Muscle of leg (tissue), 11 donors: ENCODE measurements around the gene KLHL29. TPM values are rescaled to one million over a fixed set of nuclear protein-coding genes. Genes with fewer than 3 reads are reported as not detected.

Experiments used
- DNase-seq: peaks from one replicate; pipeline ENCODE4 v3.0.0; 2013
- H3K27ac ChIP-seq: one replicate; pipeline ENCODE4 v1.5.1; 2013; ENCODE audit warnings: mild to moderate bottlenecking, low read length, control low read depth
- H3K27me3 ChIP-seq: one replicate; pipeline ENCODE4 v1.6.1; 2013; ENCODE audit warnings: low read length; ENCODE audit not compliant: control insufficient read depth, insufficient read depth
- H3K36me3 ChIP-seq: one replicate; pipeline ENCODE4 v1.6.1; 2013; ENCODE audit warnings: low read length; ENCODE audit not compliant: control insufficient read depth, insufficient read depth
- H3K4me1 ChIP-seq: one replicate; pipeline ENCODE4 v1.6.1; 2013; ENCODE audit warnings: low read length; ENCODE audit not compliant: control insufficient read depth, insufficient read depth
- H3K4me3 ChIP-seq: one replicate; pipeline ENCODE4 v1.5.1; 2013; ENCODE audit warnings: low read length, control low read depth
- H3K9me3 ChIP-seq: replicated peaks from 2 replicates; pipeline ENCODE4 v1.6.1; 2013; ENCODE audit warnings: low read depth, low read length; ENCODE audit not compliant: control insufficient read depth
- WGBS: methylation state at CpG from one replicate; pipeline ENCODE4 v1.1.5; 2013; ENCODE audit warnings: missing lambda C conversion rate; ENCODE audit not compliant: insufficient coverage; 5-methylcytosine and 5-hydroxymethylcytosine counted together
- polyA plus RNA-seq, 8 donors: library from polyadenylated mRNA; unstranded; fragments of 120-200 nt; gene quantifications; one replicate each; pipeline versions ENCODE4 v1.2.1 to v1.2.3, GENCODE V29; 2013; ENCODE audit warnings: inconsistent platforms in 1 of 8, low replicate concordance in 1 of 8; ENCODE audit not compliant: insufficient read length in 8 of 8, insufficient read depth in 1 of 8
- total RNA-seq: library from RNA; stranded (reverse); fragments of 120-200 nt; gene quantifications from one replicate; pipeline ENCODE4 v1.2.4, GENCODE V29; 2013

KLHL29 gene
- total and polyA plus RNA-seq, 9 donors: 4.7 to 9.7 (median 7.3) TPM

- peak overlapping the region; percentile 2 for H3K27ac ChIP-seq
- WGBS: 75% methylated on average over 3 of the region's 8 CpGs
- peak; percentile 65 for DNase-seq
These were observed 360.2 kb downstream of the KLHL29 start for GRCh38 chr2:23745068-23745725.

GRCh38 chr2:23745726-23746105 lies 360.7 kb downstream of the KLHL29 start:
- Histone ChIP-seq H3K27me3 (no peaks in the 10 kb centered on the region), H3K4me3 (no peak overlapping the region), H3K9me3 (no peaks in the 10 kb centered on the region), H3K4me1 (peaks cover 14% of the 10 kb centered on the region), H3K27ac (peak overlapping the region; percentile 60), H3K36me3 (no peaks in the 10 kb centered on the region)
- DNase-seq: peak; percentile 97

More at GRCh38 chr2:23745068-23745725, 360.2 kb downstream of the KLHL29 start:
- Histone ChIP-seq H3K4me1 (peaks cover 14% of the 10 kb centered on the region), H3K27me3 (no peaks in the 10 kb centered on the region), H3K9me3 (no peaks in the 10 kb centered on the region), H3K36me3 (no peaks in the 10 kb centered on the region), H3K4me3 (no peak overlapping the region)

GRCh38 chr2:23746141-23746863 lies 361.3 kb downstream of the KLHL29 start:
- Histone ChIP-seq H3K4me3 (no peak overlapping the region), H3K4me1 (peaks cover 14% of the 10 kb centered on the region), H3K27ac (peak overlapping the region; percentile 60), H3K36me3 (no peaks in the 10 kb centered on the region), H3K9me3 (no peaks in the 10 kb centered on the region), H3K27me3 (no peaks in the 10 kb centered on the region)
- WGBS: no CpG with 5 or more reads among the region's 2 CpGs
- no peak for DNase-seq

GRCh38 chr2:23751747-23752265 lies 366.8 kb downstream of the KLHL29 start:
- H3K27me3 ChIP-seq: no peaks in the 10 kb centered on the region
- no peak for DNase-seq
- H3K4me3 ChIP-seq: no peak overlapping the region
- H3K4me1 ChIP-seq: no peaks in the 10 kb centered on the region
- H3K36me3 ChIP-seq: peaks cover 12% of the 10 kb centered on the region
- no CpG with 5 or more reads among the region's 2 CpGs for WGBS
- H3K27ac ChIP-seq: no peak overlapping the region
- H3K9me3 ChIP-seq: no peaks in the 10 kb centered on the region

- no peaks in the 10 kb centered on the region for H3K9me3 ChIP-seq
- H3K36me3 ChIP-seq: peaks cover 16% of the 10 kb centered on the region
- H3K4me3 ChIP-seq: no peak overlapping the region
- no peaks in the 10 kb centered on the region for H3K27me3 ChIP-seq
- H3K4me1 ChIP-seq: no peaks in the 10 kb centered on the region
- no peak for DNase-seq
- no CpG with 5 or more reads among the region's 4 CpGs for WGBS
- no peak overlapping the region for H3K27ac ChIP-seq
These were observed 368.5 kb downstream of the KLHL29 start for GRCh38 chr2:23753291-23754010.

- peaks cover 16% of the 10 kb centered on the region for H3K36me3 ChIP-seq
These were observed 370.0 kb downstream of the KLHL29 start for GRCh38 chr2:23754970-23755369.

GRCh38 chr2:23756593-23757292 lies 371.8 kb downstream of the KLHL29 start:
- Histone ChIP-seq H3K36me3 (peaks cover 14% of the 10 kb centered on the region), H3K27ac (peak overlapping the region; percentile 40), H3K4me3 (no peak overlapping the region), H3K27me3 (no peaks in the 10 kb centered on the region), H3K9me3 (no peaks in the 10 kb centered on the region), H3K4me1 (no peaks in the 10 kb centered on the region)
- WGBS: no CpG with 5 or more reads among the region's 7 CpGs
- DNase-seq: peak; percentile 32

More at GRCh38 chr2:23754970-23755369, 370.0 kb downstream of the KLHL29 start:
- H3K4me1 ChIP-seq: no peaks in the 10 kb centered on the region
- no peak for DNase-seq
- no peaks in the 10 kb centered on the region for H3K9me3 ChIP-seq
- H3K27ac ChIP-seq: no peak overlapping the region
- H3K27me3 ChIP-seq: no peaks in the 10 kb centered on the region
- H3K4me3 ChIP-seq: no peak overlapping the region

- Histone ChIP-seq H3K9me3 (no peaks in the 10 kb centered on the region), H3K27ac (no peak overlapping the region), H3K4me3 (no peak overlapping the region), H3K36me3 (peaks cover 10% of the 10 kb centered on the region), H3K4me1 (no peaks in the 10 kb centered on the region), H3K27me3 (no peaks in the 10 kb centered on the region)
- DNase-seq: no peak
- 67% methylated on average over 1 of the region's 6 CpGs for WGBS
These were observed 372.9 kb downstream of the KLHL29 start for GRCh38 chr2:23757686-23758433.
